NCI-H748 treated with DMSO at 0.1 percent for 48 hours (cell line): Measurements from ENCODE around the gene MON2.

Source experiments
- DNase-seq: peaks from one replicate; lab custom pipeline; 2025; lab: John Stamatoyannopoulos, UW

MON2 gene

DNA sequence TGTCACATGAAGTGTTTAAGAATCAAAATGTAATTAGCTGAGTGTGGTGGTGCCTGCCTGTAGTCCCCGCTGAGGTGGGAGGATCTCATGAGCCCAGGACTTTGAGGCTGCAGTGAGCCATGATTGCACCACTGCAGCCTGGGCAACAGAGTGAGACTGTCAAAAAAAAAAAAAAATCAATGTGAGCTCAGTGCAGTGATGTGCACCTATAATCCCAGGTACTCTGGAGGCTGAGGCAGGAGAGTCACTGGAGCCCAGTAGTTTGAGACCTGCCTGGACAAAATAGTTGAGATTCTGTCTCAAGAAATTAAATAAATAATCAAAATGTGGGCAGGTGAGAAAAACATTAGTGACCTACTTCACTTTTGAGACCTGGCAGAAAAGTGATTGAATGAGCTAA is 140.0 kb downstream of the MON2 start:
- no peak for DNase-seq

- no peak for DNase-seq
Observed at GRCh38 chr12:62613081-62613480, 146.5 kb downstream of the MON2 start.

DNA sequence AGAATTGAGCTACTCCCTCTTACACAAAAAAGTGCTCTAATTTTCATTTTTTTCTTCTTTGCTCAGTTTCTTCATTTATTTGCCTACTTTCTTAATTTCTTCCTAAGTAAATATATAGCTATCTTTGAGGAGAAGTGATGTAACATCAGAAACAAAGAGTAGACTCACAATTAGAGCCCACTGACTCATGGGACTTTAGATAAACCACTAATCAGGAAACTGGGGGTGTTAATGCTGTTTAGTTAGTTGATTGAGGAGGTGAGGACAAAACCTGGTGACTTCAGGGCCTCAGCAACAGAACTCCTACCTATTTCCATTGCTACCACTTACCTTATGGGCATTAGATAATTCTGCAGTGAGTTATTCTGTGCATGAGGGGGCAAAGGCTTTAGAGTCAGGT is 151.7 kb downstream of the MON2 start:
- no peak for DNase-seq

GRCh38 chr12:62618930-62619329 is 152.3 kb downstream of the MON2 start:
- no peak for DNase-seq

DNA sequence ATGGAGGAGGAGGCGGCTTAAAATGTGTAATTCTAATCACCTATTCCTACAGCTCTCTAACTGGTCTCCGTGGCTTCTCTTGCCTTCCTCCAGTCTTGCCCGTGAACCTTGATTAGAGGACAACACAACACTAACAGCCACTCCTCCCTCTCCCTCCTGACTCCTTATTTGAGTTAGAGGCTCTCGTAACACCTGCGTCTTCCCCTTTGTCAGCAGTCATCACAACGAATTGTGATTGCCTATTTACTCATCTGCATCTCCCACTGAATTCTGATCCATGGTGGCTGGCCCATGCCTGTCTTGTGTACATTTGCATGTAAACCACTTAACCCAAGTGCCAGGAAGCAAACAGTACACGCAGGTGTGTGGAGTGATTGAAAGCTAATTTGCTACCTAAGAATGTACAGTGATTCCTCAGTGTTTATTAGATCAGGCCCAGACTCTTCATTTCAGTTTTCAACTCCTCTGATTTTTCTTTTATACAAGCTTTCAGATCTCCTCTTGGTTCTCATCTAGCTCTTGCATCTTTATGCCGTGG is 154.5 kb downstream of the MON2 start:
- DNase-seq, result peak; percentile 93

DNA sequence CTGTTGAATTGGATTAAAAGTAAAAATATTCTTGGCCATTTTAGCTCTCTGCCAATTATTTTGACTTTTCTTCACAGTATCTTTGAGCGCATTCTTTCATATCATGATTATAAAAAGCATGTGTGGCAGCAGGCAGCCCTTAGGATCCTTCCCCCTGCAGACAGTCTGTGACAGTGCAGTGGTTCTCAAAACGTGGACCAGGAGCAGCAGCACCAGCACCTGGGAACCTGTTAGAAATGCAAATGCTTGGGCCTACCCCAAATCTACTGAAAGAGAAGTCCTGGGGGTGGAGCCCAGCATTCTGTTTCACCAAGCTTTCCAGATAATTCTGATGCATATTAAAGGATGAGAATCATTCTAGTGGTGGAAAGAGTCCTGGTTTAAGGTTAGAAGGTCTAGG is 155.6 kb downstream of the MON2 start:
- DNase-seq, result no peak

DNA sequence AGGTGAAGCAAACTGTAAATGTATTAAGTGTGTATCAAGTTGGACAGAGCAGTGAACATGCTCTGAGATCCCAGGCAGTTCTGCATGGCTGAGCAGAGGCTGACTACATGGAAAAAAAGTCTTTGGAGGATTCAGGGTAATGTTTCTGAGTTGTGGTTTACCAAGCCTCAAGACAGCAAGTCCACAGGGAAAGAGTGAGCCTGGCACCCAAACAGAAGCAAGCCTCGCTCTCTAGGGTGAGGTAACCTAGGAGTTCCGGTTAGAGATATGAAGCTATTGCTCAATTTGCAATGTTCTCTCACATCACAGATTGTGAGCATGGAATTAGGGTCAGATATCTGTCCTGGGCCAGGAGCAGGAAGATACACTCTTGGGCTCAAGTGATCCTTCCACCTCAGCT is 158.6 kb downstream of the MON2 start:
- DNase-seq, result no peak

GRCh38 chr12:62627181-62627580 is 160.6 kb downstream of the MON2 start:
- no peak for DNase-seq

GRCh38 chr12:62629413-62629812 is 162.8 kb downstream of the MON2 start:
- no peak for DNase-seq

DNA sequence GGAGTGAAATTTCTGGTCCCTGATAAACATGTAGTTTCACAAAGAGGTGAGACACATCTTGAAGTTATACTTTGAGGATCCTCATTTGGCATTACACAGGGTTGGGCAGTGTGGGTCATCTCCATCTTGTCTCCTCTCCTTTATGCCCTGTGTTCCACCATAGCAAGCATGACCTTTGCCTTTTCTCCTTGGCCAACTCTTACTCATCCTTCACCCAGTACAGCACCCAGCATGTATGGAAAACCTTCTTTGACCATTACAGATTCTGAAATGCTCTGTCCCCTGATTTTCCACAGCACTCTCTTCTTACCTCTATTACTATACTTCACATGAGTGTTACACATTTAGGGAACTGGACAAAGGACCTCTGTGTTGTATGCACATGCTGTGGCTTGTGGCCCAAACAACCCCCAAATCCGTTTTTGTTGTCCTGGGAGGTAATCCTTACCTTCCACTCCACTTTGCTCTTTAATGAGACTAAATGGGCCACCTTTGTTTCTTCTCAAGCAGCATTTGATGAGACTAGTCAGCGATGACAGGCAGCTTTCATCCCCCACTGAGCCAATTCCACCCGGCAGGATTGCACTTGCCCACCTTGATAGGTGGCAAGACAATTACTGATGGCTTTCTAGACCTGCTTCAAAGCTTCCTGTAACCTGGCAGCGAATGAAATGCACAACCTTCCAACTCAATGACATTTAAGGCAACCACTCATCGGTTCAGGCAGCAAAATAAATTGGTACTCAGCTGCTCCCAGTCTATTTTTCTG is 163.5 kb downstream of the MON2 start:
- peak; percentile 62 for DNase-seq

GRCh38 chr12:62631471-62632410 is 165.1 kb downstream of the MON2 start:
- DNase-seq, result peak; percentile 75

DNA sequence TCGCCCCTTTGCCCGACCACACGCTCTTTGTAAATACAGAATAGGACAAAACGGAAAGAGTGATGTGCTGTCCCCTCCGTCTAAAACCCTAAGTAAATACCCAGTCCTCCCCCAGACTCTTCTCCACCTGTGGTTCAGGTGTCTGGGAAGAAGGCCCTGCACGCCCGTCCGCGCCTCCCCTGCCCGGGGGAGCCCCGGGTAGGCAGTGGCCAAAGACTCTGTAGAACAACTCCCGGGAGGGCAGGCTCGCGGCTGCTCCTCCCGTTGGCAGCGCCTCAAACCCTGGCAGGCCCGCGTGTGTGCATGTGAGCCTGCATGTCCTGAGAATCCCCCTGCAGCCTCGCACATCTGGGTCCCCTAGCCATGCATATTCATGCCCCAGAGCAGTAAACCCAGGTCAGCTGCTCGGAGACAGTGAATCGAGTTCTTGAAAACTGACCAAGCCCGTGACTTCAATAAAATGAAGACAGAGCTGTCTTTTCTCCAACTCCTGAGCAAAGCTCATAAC is 165.8 kb downstream of the MON2 start:
- DNase-seq, result peak; percentile 19

GRCh38 chr12:62635649-62636048 is 169.0 kb downstream of the MON2 start:
- no peak for DNase-seq

GRCh38 chr12:62637679-62638078 is 171.1 kb downstream of the MON2 start:
- DNase-seq, result no peak

DNA sequence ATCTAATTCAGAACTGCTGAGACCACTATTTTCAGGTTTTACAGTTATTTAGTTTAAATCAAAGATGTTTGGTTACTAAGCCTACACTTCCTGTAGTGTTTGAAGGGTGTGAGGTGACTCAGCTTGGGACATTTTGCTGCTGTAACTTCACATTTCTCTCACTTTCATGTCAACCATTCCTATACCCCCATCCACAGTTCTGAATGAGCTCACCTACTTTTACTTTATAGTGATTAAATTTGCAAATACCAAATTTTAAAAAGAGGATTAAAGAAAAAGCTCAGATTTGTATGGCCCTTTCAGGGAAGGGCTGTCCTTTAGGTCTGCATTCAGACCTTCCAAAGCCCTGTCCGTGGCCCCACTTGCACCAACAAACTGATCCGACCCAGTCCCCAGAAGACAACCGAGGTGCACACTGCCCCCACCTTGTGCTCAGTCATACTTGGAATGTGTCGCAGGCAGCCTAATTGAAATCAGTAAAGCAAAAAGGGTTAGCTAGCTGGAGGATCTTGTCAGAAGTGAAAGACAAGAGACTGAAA is 174.4 kb downstream of the MON2 start:
- DNase-seq, result no peak

DNA sequence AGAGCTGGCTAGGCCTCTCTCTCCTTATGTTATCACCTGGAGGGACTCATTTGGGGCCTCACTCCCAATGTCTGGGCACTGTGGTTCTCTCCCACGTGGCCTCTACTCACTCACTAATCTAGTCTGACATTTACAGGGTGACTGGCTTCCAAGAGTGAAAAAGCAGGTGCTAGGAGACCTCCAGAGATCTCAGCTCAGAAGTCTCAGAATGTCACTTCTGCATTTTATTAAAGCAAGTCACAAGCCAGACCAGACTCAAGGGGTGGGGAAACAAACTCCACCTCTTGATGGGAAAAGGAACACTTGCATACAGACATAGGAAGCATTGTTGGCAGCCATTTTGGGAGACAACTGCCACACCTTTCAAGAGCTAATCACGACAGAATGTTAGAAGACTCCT is 175.9 kb downstream of the MON2 start:
- DNase-seq, result no peak

- DNase-seq, result no peak
Observed at GRCh38 chr12:62643486-62643885, 176.9 kb downstream of the MON2 start.

DNA sequence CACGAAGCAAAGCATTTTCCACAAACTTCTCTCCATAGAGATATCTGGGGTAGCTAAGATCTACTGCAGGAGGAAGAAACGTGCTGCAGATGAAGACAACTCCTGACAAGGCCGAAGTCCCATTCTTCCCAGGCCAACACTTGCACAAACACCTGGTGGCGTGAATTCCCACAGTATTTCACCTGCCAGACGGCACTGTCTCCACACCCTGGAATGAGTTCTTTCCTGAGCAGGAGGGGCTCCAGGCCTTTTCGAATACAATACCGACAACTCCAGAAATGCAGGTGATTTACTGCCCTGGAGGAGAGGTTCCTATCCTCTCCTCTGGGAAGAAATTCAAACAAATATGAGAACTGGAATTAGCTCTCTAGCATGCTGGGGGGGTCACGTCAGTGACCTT is 179.9 kb downstream of the MON2 start:
- DNase-seq, result no peak

DNA sequence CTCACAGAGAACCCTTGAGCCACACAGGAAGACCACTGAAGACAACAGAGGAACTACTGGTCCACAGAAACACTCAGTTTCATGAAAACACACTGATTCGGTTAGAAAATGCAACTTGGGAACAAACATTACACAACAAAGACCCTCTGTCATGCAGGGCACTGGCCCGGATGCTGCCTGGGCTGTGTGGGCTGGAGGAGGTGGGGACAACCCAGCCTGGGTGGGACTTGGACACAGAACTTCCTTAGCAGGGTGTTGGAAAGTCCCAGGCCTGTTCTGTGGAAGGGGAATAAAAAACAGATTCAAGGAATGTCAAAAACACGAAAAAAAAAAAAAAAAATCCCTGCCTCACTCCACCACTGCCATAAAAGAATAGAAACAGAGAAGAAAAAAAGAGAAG is 181.0 kb downstream of the MON2 start:
- no peak for DNase-seq

- DNase-seq, result no peak
Observed at GRCh38 chr12:62649412-62650138, 182.9 kb downstream of the MON2 start.
